NCI-H146 treated with DMSO at 0.1 percent for 48 hours (cell line): Measurements from ENCODE around the gene PKHD1.

Experiments used
- DNase-seq: peaks from one replicate; lab custom pipeline; 2025; ENCODE audit not compliant: unreplicated experiment; lab: John Stamatoyannopoulos, UW

PKHD1 gene

DNA sequence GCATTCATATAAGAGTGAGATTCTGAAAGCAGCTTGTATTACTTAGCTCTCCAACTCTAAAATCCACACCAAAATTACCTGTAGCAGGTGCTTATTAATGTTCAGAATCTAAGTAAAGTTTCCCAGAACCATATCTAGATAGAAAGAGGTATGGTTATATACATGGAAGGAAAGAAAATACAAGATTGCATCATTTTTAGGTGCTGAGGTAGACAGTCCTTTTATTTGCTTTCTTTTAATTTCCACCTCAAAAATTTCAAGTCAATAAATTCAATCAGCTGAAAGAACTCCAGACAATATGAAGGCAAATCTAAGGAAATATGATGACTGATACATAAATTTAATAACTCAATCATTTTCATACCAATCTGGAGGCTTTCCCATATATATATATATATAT, 521.9 kb downstream of the PKHD1 start:
- DNase-seq: no peak
